Embryonic facial prominence (tissue), 1 donor: ENCODE results near the gene ZFYVE9.

Experiments used
- DNase-seq: peaks from one replicate; pipeline ENCODE4 v3.0.0-alpha.2; 2016; ENCODE audit errors: extremely low spot score

ZFYVE9 gene

DNA sequence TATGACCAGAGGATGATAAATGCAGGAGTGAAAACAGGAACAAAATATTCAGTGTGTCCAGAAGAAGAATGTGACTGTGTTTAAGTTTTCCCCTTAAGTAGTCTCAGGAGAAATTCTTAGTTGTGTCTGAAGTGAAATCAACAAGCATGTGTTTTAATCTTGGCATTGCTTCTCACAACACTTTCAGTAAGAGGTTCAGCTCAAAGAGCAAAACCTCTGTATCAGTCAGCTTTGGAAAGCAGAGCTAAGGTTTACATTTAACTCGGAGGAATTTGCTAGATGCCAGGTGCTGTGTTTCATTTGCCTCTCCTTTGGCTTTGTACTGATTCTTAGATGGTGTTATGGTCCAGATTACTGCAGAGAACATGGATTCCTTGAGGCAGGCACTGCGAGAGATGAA, 195.6 kb downstream of the ZFYVE9 start:
- no peak for DNase-seq

DNA sequence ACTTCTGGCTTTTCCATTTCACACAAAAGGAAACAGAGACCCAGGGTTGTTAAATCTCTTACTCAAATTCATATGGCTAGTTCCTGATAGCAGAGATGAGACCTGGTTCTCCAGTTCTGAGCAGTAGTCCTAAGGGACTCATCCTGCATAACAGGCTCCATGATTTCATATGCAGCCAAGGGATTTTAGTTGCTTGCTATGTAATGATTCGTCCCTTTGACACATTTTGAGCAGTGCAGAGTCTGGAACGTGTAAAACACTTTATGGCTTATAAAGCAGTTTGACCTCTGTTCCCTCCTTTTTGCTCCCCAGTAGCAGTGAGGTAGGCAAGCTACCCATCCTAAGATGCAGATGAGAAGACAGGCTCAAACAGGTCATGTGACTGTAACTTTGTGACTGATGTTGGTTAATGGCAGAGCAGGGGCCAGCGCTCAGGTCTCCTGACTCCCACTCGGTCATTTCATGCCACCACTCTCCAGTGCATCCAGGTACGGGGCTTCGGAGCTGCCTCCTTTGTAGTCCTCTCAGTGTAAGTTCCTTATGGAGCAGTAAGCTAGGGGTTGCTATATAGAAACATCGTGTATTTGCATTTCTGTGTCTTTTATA, 199.9 kb downstream of the ZFYVE9 start:
- DNase-seq, result no peak

DNA sequence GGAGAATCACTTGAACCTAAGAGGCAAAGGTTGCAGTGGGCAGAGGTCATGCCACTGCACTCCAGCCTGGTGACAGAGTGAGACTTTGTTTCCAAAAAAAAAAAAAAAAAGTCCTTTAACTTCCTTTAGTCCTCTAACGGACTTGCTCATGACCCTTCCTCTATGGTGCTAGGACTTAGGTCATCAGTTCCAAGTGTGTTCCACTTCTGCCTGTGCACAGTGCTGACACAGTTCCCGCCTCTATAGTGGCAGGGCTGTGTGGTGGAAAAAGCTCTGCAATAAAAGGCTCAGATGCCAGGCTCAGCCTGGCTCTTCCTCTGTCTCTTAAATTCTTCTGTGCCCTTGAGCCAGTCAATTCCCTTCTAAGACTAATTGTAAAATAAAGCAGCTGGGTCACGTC, 202.1 kb downstream of the ZFYVE9 start:
- DNase-seq, result no peak

DNA sequence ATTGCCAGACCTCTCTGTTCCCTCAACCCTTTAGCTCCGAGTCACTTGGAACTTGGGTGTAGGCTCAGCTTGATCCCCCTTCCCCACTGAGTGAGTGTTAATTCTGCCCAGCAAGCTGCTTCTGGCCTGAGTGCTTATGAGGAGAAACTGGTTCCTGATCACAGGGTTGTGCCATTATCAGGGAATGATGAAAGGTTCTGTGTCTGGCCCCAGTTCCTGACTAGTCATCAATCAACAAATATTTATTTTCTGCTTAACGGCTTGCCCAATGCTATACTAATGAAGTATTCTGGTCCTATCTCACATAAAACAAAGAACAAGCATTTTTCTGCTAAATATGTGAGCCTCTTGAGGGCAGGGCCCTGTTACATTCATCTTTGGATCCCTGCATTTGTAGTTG, 203.4 kb downstream of the ZFYVE9 start:
- no peak for DNase-seq

DNA sequence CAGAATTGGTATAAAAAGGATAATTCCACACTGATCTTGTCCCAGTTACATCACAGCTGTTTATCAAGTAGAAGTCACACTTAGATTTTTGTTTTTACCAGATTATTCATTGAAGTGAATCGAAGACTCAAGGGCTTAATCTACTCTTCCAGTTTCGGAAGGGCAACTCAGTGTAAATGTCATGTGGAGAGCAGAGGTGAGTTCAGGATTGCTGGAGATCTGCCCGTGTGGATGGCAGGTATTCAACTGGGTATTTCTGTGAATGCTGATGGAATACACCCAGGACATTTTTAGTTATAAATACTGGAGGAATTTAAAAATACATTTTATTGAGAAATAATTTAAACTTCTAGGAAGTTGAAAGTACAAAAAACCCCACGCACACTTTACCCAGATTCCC, 204.8 kb downstream of the ZFYVE9 start:
- no peak for DNase-seq

DNA sequence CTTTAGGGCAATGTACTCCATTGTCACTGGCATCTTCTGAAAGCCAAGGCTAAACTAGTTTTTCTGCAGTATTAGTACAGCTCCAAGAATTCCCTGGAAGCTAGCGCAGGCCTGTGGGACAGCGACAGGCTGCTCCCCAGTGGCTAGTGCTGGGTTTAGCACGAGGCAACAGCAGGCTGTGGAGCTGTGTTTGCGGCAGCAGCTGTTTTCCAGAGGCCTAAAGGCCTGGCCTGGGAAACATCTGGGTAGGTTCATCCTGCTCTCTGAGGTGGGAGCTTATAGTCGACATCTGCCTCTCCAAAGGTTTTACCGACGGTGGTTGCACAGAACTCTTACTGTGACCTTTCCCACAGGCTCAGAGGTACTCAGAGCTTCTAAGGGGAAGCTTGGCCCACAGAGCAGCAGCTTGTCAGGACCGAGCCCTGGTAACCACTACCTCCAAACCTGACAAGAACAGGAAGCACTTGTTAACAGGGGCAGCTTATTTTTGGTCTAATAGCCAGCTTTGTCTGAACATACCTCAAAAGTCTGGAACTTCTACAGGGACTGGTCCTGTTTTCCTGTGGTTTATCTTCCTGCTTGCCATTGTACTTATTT, 206.9 kb downstream of the ZFYVE9 start:
- no peak for DNase-seq

DNA sequence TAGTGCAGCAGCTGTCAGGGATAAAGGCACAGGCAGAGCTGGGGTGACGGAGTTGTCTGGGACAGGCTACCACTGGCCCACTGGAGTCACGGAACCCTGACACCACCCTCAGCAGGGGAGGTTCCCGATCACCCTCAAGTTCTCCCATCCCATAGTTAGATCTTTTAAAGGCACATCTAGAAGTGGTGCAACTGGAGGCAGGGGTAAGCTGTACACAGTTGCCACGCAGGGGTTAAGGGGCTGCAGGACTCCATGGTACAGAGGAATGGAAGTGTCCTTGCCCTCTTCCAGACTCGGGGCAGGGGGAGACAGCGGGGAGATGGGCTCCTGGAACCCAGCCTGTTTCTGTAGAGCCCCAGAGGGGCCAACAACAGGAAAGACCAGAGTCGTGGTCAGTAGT, 210.8 kb downstream of the ZFYVE9 start:
- no peak for DNase-seq

DNA sequence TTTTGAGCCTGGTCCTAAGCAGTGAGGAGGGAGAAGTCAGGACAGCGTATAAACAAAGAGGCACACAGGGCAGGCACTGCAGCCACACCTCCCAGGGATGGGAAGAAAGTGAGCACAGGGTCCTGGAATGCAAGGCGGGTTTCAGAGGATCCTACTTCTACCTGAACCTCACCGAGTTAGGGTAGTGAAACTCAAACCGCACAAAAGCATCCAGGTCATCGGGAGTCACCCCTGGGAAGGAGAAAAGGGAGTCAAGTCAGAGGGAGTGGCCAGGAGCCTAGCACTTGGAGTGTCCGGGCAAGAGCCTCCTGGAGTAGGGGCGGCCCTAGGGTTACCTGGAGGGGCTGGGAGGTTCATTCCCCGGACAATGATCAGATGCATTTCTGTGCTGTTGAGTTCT, 213.5 kb downstream of the ZFYVE9 start:
- DNase-seq, result no peak

DNA sequence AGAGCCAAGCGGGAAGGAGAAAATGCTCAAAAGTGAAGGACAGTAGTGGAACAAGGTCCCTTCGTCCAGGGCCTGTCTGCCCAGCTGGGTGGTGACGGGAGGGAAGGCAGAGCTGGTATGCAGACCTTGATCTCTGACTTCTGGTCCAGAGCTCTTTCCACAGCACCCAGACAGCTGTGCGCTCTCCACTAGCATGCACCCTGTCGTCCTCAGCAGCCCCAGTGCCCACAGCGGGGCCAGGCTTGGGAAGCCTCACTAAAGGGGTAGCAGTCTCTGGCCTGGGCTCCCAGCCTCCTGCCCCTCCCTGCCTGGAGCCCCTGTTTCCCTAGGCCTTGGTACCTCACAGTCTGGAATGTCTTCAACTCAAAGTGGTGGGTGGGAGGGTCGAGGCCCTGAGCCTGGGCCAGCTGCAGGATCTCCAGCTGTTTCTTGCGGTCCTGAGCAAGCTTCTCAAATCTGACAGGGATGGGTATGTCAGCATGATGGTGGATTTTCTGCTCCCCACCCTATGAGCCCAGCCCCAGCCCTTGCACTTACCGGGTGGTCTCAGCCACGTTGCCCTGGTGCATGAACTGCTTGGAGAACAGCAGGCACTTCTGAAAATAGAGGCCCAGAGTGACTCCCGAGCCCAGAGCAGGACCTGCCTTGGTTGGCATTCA, 214.1 kb downstream of the ZFYVE9 start:
- no peak for DNase-seq

DNA sequence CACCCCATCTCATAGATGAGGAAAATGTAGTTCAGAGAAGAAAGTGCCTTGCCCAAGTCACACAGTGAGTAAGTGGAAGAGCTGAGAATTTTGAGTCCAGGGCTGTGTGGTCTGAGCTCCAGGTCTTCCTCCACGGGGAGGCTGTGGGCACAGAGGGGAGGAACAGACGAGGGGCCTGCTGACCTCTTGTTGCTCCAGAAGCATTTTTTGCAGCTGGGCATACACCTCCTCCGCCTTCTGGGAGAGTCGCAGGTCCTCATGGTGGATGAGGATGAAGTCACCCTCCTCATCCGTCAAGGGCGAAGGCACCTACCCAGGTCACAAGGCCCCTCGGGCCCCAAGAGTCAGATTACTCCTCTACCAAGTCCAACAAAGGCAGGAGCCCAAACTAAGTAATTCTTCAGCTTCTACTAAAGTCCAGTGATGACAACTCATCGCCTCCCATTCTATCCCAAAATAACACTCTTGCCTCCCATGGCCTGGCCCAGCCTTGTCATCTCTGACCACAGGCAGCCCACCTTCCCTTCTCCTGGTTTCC, 215.0 kb downstream of the ZFYVE9 start:
- no peak for DNase-seq

DNA sequence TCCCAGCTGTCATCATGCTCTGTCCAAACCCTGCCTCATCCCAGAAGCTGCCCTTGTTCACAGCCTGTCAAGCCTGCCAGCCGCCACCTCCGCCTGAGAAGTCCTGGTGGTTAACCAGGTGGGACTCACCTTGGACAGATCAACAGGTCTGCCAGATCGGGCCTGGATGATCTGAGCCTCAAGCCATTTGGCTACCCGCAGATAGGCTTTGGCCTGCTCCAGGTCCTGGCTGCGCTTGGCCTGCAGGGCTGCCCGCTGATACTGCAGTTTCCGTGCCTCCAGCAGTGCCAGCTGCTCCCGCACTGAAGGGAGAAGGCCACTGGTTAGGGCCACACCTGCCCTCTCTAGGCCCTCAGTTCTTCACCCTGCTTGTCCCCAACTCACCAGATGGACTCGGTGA, 215.5 kb downstream of the ZFYVE9 start:
- DNase-seq, result no peak

DNA sequence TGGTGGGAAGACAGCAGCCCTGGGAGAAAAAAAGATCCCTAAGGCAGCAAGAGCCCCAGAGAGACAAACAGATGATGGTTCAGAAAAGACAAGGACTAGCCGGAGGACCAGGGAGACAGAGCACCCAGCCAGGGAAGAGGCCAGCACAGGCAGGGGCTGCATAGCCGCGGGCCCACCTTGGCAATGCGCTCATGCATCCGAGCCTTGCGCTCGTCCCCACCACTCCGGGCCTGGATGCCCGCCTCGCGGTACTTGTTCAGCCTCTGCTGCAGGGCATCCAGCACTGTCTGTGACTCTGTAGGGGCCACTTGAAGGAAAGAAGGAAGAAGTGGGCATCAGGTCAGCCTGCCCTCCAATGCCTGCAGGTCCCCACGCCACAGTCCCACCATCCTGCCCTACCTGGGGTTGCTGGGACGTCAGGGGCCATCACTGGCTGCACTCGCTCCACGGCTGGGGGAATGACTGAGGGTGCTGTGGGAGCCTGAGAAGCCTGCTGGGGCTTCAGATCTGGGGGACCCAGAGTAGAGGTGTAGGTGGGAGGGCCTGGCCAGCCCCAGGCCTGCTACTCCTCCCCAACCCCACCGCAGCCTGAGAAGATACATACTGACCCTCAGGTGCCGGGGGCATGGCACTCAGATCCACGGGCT, 217.1 kb downstream of the ZFYVE9 start:
- DNase-seq, result no peak

DNA sequence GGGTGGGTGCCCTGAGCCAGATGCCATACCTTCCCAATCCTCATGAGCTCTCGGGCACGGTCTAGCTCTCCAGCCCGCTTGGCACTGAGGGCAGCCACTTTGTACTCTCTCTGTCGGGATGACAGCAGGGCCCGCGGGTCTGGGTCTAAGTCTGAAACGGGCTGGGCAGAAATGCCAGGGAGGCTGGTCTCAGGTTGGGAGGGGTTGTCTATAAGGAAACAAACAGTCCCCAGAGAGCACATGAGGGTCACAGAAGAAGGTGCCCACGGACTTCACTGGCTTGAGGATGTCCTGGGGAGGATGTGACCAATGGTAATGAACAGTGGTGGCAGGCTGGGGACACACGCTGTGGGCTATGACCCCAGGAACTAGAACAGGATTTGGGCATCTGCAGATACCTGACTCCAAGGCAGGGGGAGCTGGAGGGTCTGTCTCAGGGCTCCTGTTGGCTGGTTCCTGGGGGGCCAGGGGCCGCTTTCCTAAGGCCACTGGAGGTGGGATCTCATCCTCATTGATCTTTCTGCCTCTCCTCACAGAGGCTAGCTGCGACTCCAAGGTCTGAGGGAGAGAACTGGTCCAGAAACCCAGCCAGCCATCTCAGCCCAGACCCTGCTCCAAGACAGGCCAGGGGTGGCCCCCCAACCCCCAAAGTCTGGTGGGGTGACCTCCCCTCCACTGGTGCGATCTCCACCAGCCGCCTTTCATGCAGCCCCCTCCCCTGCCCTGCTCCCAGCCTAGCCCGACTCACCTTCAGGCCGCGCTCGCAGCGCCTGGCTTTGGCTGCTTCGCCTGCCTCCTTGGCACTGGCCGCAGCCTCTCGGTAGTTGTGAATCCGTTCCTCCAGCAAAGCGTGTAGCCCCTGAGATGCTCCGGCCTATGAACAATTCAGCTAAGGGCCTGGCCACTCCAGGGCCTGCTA, 218.0 kb downstream of the ZFYVE9 start:
- no peak for DNase-seq

DNA sequence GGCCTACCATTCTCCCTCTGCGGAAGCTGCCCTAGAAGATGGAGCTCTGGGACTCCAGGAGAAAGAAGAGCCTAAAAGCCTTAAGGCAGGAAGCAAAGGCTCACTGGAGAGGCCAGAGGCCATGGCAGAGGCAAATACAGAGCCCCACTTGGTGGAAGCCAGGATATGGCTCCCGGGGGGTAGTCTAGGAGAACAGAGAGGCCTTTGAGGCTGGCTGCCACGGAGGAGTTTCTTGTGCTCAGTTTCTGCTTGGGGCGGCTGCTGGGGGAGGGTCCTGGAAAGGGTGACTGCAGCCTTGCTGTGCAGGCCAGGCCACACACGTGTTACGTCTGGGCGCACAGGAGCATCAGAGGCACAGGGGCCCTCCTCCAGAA, 218.7 kb downstream of the ZFYVE9 start:
- no peak for DNase-seq

DNA sequence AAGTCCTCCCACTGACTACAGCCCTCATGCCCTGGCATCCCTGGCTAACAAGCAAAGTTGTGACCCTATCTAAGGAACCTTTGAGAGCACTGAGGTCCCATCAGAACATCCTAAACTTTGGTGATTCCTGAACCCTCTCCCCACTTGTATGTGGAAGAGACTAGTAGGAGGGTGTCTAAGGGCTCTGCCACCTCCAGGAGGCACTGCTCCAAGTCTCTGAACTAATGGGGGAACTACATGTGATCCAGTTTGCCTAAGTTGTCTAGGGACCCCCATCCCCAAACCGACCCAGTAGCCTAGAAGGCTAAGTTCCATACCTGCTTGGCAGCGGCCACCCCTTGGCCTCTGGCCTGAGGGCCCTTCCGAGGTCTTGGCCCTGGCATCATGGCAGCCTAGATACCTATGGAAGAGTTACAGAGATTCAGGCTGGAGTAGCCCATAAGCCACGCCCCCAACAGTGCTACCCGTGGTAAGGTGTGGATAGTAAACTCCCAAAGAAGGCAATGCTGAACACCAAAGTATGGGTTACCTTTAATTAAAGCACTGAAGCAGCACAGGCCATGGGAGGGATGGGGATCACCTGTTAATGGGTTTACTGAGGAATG, 222.4 kb downstream of the ZFYVE9 start:
- no peak for DNase-seq

DNA sequence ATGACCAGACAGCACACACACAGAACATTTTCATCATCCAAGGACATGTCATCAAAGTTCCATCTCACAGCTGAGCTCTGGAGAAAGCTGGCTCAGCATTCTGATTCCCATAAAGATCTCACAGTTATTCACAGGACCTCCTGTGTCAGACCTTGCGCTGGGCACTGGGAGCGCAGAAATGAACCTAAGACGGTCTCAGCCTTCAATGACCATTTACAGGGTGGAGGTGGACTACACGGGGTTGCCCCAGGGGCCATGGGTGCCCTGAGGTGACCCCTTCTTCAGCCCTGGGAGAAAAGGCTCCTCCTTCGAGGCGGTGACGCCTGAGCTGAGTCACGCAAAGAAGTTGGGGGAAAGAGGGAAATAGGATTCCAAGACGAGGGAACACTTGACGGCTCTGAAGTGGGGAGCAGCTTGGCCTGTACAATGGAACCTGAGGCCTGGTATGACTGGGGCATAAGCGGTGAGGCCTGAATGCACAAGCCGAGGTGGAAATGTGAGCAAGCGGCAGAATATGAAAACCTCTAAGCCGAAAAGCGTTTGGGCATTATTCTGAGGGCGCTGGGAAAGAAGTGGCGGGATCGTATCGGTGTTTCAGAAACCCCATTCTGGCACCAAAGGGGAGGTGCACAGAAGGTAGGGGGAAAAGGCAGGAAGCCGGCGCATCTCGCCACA, 223.3 kb downstream of the ZFYVE9 start:
- no peak for DNase-seq

DNA sequence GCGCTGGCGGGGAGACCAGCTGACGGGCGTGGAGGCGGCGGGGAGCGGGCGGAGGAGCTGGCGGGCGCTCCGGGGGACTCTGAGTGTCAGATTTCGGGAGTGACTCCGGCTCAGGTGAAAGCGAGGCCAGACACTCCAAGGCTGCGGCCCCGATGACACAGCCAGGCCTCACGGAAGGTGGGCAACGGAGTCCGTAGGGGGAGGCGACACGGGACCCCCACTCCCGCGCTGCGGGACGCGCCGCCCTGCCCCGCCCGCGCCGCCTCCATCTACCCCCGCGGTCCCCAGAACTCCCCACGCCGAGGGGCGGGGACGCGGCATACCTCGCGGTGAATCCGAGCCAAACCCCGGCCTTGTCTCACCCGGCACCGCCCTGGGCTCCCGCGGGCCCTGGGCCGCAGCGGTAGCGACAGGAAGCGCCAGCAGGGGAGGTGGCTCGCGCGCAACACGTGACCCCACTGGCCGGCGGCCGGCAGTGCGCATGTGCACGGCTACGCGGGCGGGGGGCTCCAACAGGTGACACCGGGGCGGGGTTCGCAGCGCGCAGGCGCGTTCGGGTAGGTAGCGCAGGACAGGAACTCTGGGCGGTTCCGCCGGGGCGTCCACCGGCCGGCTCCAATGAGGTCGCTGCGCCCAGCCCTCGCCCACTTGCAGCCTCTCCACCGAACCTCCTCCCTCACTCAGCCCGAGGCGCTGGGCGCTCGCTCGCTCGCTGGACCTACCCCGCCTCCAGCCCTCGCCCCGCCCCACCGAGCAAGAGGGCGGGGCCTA, 224.0 kb downstream of the ZFYVE9 start, which contains the start of gene CC2D1B:
TSS of gene CC2D1B (minus strand) at position 460 of the 771 bp plus-strand sequence. CDS start 1,585 bp downstream, outside the sequence.
- peak; percentile 92 for DNase-seq

DNA sequence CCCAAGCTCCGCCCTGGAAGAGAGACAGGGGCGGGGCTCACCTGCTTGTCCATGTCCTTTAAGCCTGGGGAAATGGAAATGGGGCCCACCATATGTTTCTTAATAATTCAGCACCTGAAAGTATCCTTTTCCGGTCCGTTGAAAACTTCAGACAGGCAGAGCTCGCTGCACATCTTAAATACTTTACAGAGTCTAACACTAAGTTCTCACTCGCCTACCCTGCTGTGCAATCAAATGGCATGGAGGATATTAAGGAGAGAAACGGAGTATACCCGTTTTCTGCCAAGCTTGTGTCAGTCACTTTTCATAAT, 224.6 kb downstream of the ZFYVE9 start:
- DNase-seq, result no peak

DNA sequence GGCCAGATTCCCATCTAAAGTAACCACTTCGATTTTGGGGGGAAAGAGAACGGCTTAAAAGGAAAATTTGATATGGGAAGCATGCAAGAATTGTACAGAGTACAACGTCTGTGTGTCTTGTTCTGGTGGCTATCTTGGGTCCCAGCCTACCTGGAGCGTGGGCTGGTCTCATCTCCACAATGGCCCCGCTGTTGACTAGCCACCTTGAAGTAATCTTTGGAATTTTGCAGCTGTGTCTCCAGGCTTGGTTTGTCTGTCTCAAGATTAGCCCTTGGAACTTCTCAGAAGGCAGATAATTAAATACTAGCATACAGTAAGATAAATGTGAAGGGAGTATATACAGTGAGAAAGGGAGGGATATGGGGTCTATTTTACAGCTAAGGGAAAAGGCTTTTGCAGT, 225.4 kb downstream of the ZFYVE9 start:
- no peak for DNase-seq
